GM18507 (cell line): ENCODE results near the gene ARV1.
"Not testable (repeated sequence)": the region's sequence is repeated elsewhere in the genome, so short reads cannot be mapped to it uniquely, and the experiment has no call there.

Source experiments
- DNase-seq: peaks from one replicate; pipeline ENCODE4 v3.0.0; 2011; ENCODE audit warnings: low read depth; ENCODE audit not compliant: insufficient read length; ENCODE audit errors: extremely low spot score
- FAIRE-seq: peaks from 2 replicates; lab custom pipeline; 2011; peaks lifted over from hg19 to GRCh38; lab: Jason Lieb, UNC

The ARV1 gene

GRCh38 chr1:230975636-230976035, 3.3 kb upstream of the ARV1 start:
- DNase-seq (no peak), FAIRE-seq (no peak)

GRCh38 chr1:230976360-230976759, 2.5 kb upstream of the ARV1 start:
- no peak for DNase-seq
- no peak for FAIRE-seq

- DNase-seq (no peak), FAIRE-seq (peak; percentile 31)
Observed at GRCh38 chr1:230976825-230977747, 1.8 kb upstream of the ARV1 start.

GRCh38 chr1:230977761-230978490, 968 bp upstream of the ARV1 start:
- FAIRE-seq, result no peak
- DNase-seq, result no peak

- no peak for FAIRE-seq
- DNase-seq, result no peak
Observed at GRCh38 chr1:230979389-230979716, 459 bp downstream of the ARV1 start.

- peak; percentile 51 for FAIRE-seq
- no peak for DNase-seq
Observed at GRCh38 chr1:230979952-230980351, 1.1 kb downstream of the ARV1 start.

GRCh38 chr1:230982696-230983095, 3.8 kb downstream of the ARV1 start:
- DNase-seq (no peak), FAIRE-seq (no peak)

GRCh38 chr1:230983811-230984210, 4.9 kb downstream of the ARV1 start:
- DNase-seq (no peak), FAIRE-seq (no peak)

- FAIRE-seq, DNase-seq: not testable (repeated sequence)
Observed at GRCh38 chr1:230984622-230985515, 6.0 kb downstream of the ARV1 start.

- DNase-seq, result no peak
- no peak for FAIRE-seq
Observed at GRCh38 chr1:230985711-230986110, 6.8 kb downstream of the ARV1 start.

GRCh38 chr1:230986976-230987375, 8.1 kb downstream of the ARV1 start:
- FAIRE-seq (no peak), DNase-seq (no peak)

GRCh38 chr1:230987448-230987847, 8.6 kb downstream of the ARV1 start:
- no peak for FAIRE-seq
- no peak for DNase-seq

GRCh38 chr1:230992100-230992774, 13.3 kb downstream of the ARV1 start:
- DNase-seq, result no peak
- FAIRE-seq, result no peak

GRCh38 chr1:230994860-230995259, 16.0 kb downstream of the ARV1 start:
- no peak for FAIRE-seq
- DNase-seq, result no peak

GRCh38 chr1:231000201-231000600, 21.3 kb downstream of the ARV1 start:
- DNase-seq (no peak), FAIRE-seq (no peak)

GRCh38 chr1:231000639-231001038, 21.7 kb downstream of the ARV1 start:
- FAIRE-seq, result no peak
- no peak for DNase-seq

- DNase-seq, result no peak
- FAIRE-seq, result no peak
Observed at GRCh38 chr1:231001892-231002291, 23.0 kb downstream of the ARV1 start.

GRCh38 chr1:231007535-231007934, 28.6 kb downstream of the ARV1 start:
- not testable (repeated sequence) for FAIRE-seq, DNase-seq

GRCh38 chr1:231011360-231011759, 32.5 kb downstream of the ARV1 start:
- DNase-seq, result no peak
- FAIRE-seq, result no peak
